22Rv1 (cell line): ENCODE results near the gene FER.
A peak's percentile ranks its signal among the peaks of the same experiment; 100 is the strongest.

Experiments used
- H3K27ac ChIP-seq: fragments of 450-650 bp; 2 replicates; pipeline ENCODE4 v1.5.1; 2017
- CTCF ChIP-seq: fragments of 450-650 bp; IDR thresholded peaks from 2 replicates; pipeline ENCODE4 v1.5.1; 2017; ENCODE audit warnings: mild to moderate bottlenecking
- ZFX ChIP-seq: fragments of 450-650 bp; IDR thresholded peaks from 2 replicates; pipeline ENCODE4 v1.6.1; 2017; ENCODE audit warnings: antibody characterized with exemption, borderline replicate concordance

FER gene

DNA sequence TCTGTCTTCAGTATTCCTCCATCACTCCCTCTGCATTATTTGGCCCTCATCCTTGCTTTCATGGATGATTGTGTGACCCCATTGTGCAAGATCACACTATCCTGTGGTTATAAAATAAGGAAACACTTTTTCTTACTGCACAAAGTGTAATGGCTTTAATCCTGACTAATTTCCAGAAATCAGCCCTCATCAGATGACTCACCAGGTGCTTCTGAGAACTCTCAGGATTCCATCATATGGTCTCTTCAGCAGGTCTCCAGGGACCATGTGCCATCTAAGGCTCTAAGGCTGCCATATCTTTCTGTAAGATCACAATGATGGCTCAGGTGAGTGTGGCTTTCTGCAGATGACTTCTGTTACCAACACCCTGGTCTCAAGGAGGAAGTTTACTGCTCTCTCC lies 27.3 kb upstream of the FER start:
- TF ChIP-seq CTCF (no peak), ZFX (no peak)

GRCh38 chr5:108726446-108727235 lies 21.1 kb upstream of the FER start:
- H3K27ac ChIP-seq: no peak overlapping the region
- TF ChIP-seq ZFX (no peak), CTCF (no peak)

More for the DNA sequence above, 27.3 kb upstream of the FER start:
- no peak overlapping the region for H3K27ac ChIP-seq

DNA sequence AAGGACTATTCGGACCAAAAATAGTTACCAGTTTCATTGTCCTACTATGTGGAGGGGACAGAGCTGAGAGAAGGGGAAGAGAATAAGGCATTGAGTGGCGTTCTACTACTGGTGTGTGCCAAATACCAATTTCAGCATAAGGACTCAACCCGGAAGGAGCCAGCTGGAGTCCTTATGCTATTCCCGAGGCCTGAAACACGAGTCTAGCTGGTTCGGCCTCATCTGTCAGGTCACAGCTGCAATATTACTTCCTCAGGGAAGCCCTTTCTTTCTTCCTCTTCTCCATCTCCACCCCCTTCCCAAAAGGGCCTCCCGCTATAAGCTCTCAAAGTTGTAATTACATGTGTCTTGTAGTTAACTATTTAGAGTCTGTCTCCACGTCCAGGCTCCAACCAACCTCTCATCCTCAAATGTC lies 20.5 kb upstream of the FER start:
- peak overlapping the region; percentile 71 for H3K27ac ChIP-seq
- TF ChIP-seq ZFX (no peak), CTCF (no peak)

DNA sequence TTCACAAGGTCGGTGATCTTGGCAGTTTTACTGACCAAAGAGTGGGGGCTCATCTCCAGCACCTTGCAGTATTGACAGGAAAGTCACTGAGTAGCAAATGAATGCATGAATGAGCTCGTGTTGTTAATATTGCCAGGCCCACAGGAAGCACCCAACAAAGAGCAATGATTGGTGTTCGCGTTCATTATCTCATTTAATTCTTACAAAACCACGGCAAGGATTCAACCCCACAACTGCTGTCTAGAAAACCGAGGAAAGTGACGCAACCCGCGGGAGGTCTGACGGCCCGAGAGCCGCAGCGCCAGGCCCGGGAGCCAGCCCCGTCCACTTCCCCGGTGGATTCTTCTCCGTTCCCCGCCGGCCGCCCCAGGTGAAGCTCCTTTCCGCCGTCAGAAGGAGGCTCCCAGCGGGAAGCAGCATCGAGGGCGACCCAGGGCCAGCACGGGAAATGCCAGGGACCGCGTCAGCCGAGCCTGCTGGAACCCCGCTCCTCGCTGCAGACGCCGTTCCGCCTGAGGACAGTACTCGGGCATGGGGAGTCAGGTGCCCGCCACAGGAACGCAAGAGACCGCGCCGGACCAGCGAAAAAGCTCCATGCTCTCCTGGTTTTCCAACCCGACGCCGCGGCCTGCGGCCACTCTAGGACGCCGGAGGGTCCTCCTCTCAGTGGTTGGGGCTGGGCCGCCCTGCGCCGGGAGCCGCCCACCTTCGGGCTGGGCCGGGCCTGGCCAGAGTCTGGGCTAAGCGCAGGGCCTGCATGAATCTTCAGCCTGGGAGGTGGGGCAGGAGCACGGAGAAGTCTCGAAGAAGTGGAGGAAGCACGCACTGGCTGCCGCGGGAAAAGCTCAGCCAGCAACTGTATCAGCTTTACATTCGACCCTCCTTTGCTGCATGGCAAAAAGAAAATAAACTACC lies 19.8 kb upstream of the FER start:
- TF ChIP-seq ZFX (no peak), CTCF (no peak)
- H3K27ac ChIP-seq: peak overlapping the region; percentile 71

- TF ChIP-seq CTCF (no peak), ZFX (no peak)
- H3K27ac ChIP-seq: peak overlapping the region; percentile 71
Observed at GRCh38 chr5:108728566-108729241, 19.0 kb upstream of the FER start.

DNA sequence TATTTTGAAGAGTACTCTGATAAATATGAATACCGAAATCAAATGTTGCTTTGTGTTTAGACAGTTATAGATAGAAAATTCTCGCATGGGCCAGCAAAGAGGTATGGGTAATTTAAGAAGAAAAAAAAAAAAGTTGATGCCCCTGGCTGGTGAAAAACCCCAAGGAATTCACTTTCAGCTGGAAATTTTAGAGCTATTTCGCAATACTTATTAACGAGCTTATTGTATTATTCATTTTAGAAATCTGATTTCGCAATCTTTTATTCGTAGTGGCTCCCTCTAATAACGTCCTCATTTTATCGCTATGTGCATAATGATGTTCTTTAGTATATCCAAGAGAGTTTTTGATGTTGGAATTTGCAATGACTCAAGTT lies 18.5 kb upstream of the FER start:
- H3K27ac ChIP-seq: no peak overlapping the region
- TF ChIP-seq CTCF (no peak), ZFX (no peak)
